ENCODE measurements around the gene PKNOX2. TPM values are rescaled to one million over a fixed set of nuclear protein-coding genes. Genes with fewer than 3 reads are reported as not detected.
A peak's percentile ranks its signal among the peaks of the same experiment; 100 is the strongest.

Gene PKNOX2
- total RNA-seq, 1 donor from 2014 or later = 21.5 TPM

GRCh38 chr11:125146232-125146631, 18.3 kb upstream of the PKNOX2 start:
- Mint-ChIP-seq H3K4me1 (peaks cover 8% of the 10 kb centered on the region), H3K27me3 (ENCODE audit: low read depth) (no peaks in the 10 kb centered on the region), H3K9me3 (no peaks in the 10 kb centered on the region), H3K27ac (ENCODE audit: unreplicated experiment) (no peak overlapping the region), H3K36me3 (ENCODE audit: low read depth) (no peaks in the 10 kb centered on the region), H3K4me3 (no peak overlapping the region)
- DNase-seq (ENCODE audit: low read depth, low spot score) = no peak
- TF ChIP-seq CTCF (conservative IDR thresholded peaks at IDR 0.05) = no peak

GRCh38 chr11:125147280-125147679, 17.3 kb upstream of the PKNOX2 start:
- no peaks in the 10 kb centered on the region for H3K36me3 Mint-ChIP-seq (ENCODE audit: low read depth)
- no peaks in the 10 kb centered on the region for H3K4me1 Mint-ChIP-seq
- no peaks in the 10 kb centered on the region for H3K9me3 Mint-ChIP-seq
- H3K27me3 Mint-ChIP-seq (ENCODE audit: low read depth) = no peaks in the 10 kb centered on the region
- no peak for TF ChIP-seq CTCF (conservative IDR thresholded peaks at IDR 0.05)
- H3K27ac Mint-ChIP-seq (ENCODE audit: unreplicated experiment) = peak overlapping the region; percentile 27
- DNase-seq (ENCODE audit: low read depth, low spot score) = no peak
- H3K4me3 Mint-ChIP-seq = no peak overlapping the region

- Mint-ChIP-seq H3K27me3 (ENCODE audit: low read depth) (no peaks in the 10 kb centered on the region), H3K36me3 (ENCODE audit: low read depth) (no peaks in the 10 kb centered on the region), H3K9me3 (no peaks in the 10 kb centered on the region), H3K4me1 (no peaks in the 10 kb centered on the region), H3K4me3 (no peak overlapping the region), H3K27ac (ENCODE audit: unreplicated experiment) (no peak overlapping the region)
- no peak for TF ChIP-seq CTCF (conservative IDR thresholded peaks at IDR 0.05)
- DNase-seq (ENCODE audit: low read depth, low spot score) = no peak
Observed at GRCh38 chr11:125148011-125148410, 16.5 kb upstream of the PKNOX2 start.

DNA sequence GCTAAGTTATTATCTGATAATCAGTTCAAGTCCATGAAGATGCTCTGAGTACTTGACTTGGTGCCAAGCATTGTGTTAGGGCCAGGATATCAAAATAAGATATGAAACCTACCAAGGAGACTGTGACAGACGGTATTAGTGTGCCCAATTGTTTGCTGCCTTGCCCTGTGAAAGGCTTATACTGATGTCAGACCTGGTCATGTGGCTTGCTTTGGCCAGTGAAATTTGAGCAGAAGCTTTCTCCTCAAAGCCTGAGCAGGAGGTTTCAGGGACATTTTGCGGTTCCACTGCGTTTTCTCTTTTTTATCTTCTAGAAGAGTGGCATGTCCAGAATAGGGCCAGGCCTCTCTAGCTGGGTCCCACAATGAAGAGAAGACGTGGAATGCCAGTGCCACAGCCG, 15.8 kb upstream of the PKNOX2 start:
- H3K9me3 Mint-ChIP-seq = no peaks in the 10 kb centered on the region
- no peak overlapping the region for H3K4me3 Mint-ChIP-seq
- H3K4me1 Mint-ChIP-seq = no peaks in the 10 kb centered on the region
- H3K27me3 Mint-ChIP-seq (ENCODE audit: low read depth) = no peaks in the 10 kb centered on the region
- no peak for TF ChIP-seq CTCF (conservative IDR thresholded peaks at IDR 0.05)
- no peaks in the 10 kb centered on the region for H3K36me3 Mint-ChIP-seq (ENCODE audit: low read depth)
- no peak for DNase-seq (ENCODE audit: low read depth, low spot score)
- no peak overlapping the region for H3K27ac Mint-ChIP-seq (ENCODE audit: unreplicated experiment)

DNA sequence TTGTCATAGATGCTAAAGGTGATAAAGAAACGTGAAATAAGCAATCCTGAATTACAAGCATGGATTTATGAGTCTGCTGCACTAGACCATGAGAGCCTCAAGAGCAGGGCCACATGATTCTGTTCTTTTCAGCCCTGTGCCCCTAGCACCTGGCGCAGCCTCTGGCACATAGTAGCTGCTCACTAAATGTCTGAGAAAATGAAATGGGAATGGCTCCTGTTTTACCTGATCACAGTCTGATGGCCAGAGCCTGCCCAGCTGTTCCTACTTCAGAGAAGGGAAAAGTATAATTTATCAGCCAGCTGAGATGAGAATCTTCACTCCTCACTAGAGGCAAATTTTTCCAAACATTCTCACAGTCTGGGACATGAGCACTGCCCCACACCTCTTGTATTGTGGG, 10.7 kb upstream of the PKNOX2 start:
- Mint-ChIP-seq H3K4me1 (peaks cover 39% of the 10 kb centered on the region), H3K27me3 (ENCODE audit: low read depth) (peaks cover 3% of the 10 kb centered on the region), H3K27ac (ENCODE audit: unreplicated experiment) (no peak overlapping the region), H3K4me3 (no peak overlapping the region), H3K36me3 (ENCODE audit: low read depth) (peaks cover 5% of the 10 kb centered on the region), H3K9me3 (no peaks in the 10 kb centered on the region)
- no peak for DNase-seq (ENCODE audit: low read depth, low spot score)
- no peak for TF ChIP-seq CTCF (conservative IDR thresholded peaks at IDR 0.05)
